Measurements from ENCODE around the gene SLC35F1.

DNA sequence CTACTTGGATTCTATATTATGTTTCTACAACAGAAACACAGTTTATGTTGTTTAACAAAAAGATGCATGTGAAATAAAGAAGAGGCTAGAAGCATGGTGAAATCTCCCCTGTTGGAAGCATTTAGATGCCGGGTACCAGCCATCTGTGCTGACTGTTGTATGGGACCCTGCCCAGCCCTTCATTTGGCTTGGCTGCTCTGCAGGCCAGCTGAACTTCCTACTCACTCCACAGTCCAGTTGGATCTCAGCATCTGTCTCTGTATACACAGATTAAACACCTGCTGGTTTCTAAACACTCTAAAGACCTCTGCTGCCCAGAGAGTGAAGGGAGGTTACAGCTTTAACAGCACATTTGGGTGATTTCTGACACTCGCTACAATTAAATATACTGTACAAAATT lies 228.3 kb downstream of the SLC35F1 start:
- no peak for TF ChIP-seq EZH2 (IDR thresholded peaks at IDR 0.05; ENCODE audit: insufficient read depth, poor library complexity, severe bottlenecking)
- no peak for TF ChIP-seq EZH2phosphoT487 (IDR thresholded peaks at IDR 0.05; ENCODE audit: insufficient read depth, low read depth)
